Brain pericyte (primary cell): ENCODE measurements around the gene MAP4K3.
"Not testable (repeated sequence)": the region's sequence is repeated elsewhere in the genome, so short reads cannot be mapped to it uniquely, and the experiment has no call there.

Experiments used
- DNase-seq: peaks from one replicate; pipeline ENCODE4 v3.0.0-alpha.2; 2012; ENCODE audit warnings: low read depth, low spot score

The MAP4K3 gene

DNA sequence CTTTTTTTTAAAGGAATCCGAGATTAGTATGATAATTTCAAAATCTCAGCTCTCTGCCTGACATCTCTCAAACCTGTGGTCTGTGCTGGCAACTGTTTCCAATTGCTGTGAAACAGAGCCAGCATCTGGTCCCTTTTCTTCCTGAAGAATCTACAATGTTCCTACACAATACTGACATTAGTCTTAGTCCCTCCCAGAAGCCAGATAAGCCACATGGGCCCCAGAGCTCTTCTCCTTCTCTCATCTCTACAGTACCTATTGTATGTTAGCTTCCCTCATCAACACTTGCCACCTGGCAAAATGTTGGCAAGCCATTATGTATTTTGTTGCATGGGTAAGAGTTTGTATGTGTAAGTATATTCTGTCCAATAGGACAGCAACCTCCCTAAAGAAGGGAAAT lies 130.5 kb downstream of the MAP4K3 start:
- DNase-seq: no peak

- no peak for DNase-seq
These were observed 132.4 kb downstream of the MAP4K3 start for GRCh38 chr2:39304729-39305128.

DNA sequence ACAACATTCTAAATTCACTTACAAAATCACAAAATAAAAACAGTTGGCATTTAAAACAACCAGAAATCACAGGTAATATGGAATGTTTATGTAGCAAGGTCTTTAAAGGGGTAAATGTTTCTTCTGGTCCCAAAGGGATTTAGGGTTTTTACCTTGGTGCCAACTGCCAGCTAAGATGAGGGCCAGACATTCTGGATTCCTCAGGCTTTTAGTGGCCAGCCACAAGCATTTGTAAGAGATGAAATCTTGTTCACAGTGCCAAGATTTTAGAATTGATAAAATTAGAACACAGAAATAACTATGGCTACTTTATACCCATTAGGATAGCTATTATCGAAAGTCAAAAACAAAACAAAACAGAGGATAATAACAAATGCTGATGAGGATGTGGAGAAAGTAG lies 132.9 kb downstream of the MAP4K3 start:
- DNase-seq: no peak

DNA sequence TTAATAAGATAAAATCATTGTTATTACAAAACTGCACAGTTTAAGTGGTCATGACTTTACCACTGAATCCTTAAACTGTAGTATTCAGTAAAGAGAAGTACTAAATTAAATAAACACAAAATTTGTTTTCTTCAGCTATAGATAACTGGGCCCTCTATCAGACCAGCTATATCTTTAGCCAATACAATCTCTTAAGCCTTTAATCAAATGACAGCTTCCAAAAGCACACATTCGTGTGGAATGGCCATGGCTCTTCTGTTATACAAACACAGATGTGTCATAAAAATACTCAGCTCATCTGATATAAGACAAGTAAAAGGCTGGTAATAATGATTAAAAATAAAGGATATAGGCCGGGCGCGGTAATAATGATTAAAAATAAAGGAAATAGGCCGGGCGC lies 135.7 kb downstream of the MAP4K3 start:
- no peak for DNase-seq

DNA sequence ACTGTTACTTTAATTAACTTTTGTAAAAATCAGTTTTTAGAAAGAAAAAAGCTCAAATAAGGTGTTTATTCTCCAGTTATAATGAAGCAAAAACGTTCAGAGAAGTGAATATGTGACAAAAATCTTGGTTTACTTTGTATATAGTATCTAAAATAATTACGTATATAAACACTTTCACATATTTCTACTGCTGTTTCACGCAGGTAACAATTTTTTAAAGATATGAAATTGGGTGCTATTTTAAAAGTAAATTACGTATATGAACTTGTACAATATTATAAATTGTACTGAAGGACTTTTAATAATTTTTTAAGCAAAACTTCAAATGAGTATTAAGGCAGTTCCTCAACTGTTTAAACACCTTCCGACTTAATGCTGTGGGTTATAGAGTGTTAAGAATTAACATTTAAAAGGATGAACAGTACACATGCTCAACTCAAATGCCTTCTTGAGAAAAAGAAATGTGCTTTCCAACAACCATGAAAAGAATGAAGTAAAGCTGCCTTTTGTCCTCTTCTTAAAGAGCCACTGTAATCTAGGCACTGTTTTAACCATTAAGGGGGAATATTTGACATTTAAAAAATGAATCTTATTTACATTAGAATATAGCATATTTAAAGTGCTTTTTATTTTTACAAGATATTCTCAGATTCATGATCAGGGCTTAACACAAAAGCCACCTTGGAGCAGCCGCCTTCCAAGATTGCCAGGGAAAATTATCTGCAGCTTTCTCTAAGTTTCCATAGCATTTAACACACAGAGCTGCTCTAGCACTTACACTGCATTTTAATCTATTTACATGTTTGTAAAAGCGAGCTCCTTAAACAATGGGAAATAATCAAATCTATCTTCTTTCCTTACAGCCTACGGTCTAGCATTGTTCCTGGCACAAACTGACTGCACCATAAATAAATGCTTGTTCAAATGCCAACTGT lies 136.8 kb downstream of the MAP4K3 start:
- DNase-seq: no peak

DNA sequence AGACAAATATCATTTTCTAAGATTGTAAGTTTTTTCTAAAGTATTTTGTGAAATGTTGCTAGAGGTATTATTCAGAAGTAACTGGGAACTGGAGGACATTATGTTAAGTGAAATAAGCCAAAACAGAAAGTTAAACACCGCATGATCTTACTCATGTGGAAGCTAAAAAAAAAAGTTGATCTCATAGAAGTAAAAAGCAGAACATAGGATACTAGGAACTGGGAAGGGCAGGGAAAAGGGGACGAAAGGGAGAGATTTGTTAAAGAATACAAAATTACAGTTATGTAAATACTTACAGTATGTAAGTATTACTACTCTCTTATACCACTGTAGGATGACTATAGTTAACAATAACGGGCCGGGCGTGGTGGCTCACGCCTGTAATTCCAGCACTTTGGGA lies 146.7 kb downstream of the MAP4K3 start:
- no peak for DNase-seq

- no peak for DNase-seq
These were observed 147.5 kb downstream of the MAP4K3 start for GRCh38 chr2:39289609-39290008.

DNA sequence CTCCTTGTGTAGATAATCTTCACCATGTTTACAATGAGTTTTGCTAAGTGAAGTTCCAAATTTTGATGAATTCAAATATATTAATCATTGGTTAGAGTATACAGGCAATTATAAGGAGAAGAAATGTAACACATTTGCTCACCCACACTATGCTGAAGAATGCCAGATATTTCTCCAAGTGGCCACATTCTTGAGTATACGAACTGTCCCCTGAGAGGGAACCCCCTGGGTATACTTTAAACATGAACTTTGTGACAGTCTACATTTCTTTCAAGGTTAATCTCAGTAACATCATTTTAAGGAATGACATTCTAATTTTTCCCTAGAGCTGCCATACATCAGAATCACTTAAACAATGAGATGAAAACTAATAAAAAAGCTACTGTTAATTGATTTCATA lies 153.5 kb downstream of the MAP4K3 start:
- no peak for DNase-seq

DNA sequence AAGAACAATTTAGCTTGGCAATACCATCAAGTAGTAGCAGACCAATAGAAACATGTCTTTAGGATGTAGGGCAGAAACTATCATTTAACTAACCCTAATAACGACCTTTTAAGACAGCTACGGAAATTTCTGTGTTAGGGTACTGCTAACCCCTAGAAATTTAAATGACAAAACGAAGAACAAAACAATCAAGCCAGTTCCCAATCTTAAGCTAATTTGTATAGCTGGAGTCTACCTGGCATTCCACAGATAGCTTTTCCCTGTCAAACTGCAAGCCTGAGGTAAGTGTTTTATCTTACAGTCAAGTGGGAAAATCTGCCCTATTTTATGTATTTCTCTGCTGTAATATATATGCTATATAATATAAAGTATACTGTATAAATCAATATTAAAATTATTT lies 155.7 kb downstream of the MAP4K3 start:
- DNase-seq: no peak

GRCh38 chr2:39275016-39275415 lies 162.1 kb downstream of the MAP4K3 start:
- DNase-seq: no peak

GRCh38 chr2:39269941-39270340 lies 167.1 kb downstream of the MAP4K3 start:
- DNase-seq: no peak

GRCh38 chr2:39266916-39267434 lies 170.1 kb downstream of the MAP4K3 start:
- no peak for DNase-seq

DNA sequence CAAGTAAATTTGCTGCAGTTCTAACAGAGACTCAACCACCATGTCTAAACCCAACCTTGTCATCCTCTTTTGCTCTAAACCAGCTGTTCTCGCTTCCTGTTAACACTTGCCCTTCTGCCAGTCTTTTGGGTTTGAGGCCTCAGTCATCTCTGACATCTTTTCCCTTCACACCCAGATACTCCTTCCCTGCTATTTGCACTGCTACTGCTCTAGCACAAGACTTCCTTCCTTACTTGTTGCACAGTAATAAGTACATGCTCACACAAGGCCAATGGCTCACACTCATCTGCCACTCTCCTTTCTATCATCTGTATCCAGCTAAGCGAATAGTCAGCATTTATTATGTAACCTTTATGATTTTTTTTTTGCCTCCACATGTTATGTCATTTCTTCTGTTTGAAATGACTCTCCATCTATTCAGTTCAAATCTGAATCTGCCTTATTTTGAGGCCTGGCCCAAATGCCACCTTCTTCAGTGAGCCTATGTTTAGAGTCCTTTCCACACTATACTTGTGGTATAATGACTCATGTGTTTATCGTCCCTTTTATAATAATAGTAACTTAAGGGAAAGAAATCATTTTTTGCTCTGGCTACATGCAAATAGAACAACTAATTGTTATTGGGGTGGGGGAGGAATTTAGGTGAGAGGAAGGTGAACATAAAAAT lies 170.8 kb downstream of the MAP4K3 start:
- no peak for DNase-seq

DNA sequence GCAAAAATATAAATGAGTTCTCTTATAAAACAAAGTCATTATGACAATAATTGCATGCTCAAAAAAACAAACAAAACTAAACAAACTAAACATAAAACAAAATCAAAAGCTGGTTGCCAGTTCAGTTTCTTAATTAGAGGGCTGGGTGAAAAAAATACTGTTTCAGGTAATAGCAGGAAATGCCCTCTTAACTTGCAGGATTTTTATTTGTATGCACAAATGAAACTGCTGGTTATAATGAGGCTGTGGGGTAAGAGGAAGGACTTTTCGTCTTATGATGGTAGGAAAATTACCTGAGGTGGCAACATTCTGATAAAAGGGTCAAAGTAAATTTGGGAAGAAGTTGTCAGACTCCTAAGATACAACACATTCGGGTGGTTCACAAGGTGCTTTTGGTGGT lies 171.8 kb downstream of the MAP4K3 start:
- DNase-seq: no peak

GRCh38 chr2:39264733-39265132 lies 172.4 kb downstream of the MAP4K3 start:
- no peak for DNase-seq

GRCh38 chr2:39260087-39260486 lies 177.0 kb downstream of the MAP4K3 start:
- no peak for DNase-seq

- DNase-seq: no peak
These were observed 181.0 kb downstream of the MAP4K3 start for GRCh38 chr2:39256040-39256439.

DNA sequence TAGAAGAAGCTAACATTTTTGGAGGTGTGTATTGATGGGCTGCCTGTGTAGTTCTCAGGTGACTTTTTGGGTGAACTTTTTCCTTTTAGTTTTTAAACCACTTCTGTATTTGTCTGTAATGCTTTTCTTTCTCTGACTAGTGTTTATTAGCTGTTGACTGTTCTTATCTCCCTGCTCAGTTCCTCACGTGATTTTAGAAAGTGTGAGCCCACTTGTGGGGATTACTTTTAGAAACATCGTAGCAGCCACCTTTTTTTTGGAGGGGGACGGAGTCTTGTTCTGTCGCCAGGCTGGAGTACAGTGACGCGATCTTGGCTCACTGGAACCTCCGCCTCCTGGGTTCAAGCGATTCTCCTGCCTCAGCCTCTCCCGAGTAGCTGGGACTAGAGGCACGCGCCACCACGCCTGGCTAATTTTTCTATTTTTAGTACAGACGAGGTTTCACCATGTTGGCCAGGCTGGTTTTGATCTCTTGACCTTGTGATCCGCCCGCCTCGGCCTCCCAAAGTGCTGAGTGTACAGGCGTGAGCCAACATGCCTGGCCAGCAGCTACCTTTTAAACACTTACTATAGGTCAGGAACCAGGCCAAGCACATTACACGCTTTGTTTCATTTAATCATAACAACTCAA lies 184.1 kb downstream of the MAP4K3 start:
- no peak for DNase-seq

DNA sequence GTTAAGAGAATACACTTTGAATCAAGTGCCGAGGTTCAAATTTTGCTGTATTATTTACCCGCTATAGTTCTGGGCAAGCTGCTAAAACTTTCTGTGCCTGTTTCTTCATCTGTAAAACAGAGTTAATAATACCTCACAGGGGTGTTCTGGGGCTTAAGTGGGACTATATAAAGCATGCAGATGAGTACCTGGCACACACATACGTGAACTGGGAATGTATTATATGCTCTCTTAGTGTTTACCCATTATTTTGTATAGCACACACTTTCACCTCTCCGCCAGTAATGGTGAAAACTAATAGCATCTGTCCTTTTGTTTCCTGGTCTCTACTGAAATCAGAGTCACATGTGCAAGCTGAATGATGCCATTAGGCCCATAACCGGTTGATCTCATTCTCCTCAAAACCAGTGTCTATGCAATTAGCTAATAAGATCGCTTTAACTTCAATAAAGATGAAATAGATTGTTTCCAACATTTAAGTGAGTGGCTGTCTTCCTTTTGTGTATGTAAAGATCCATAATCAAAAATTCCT lies 189.5 kb downstream of the MAP4K3 start:
- no peak for DNase-seq

GRCh38 chr2:39246382-39246980 lies 190.6 kb downstream of the MAP4K3 start:
- no peak for DNase-seq

DNA sequence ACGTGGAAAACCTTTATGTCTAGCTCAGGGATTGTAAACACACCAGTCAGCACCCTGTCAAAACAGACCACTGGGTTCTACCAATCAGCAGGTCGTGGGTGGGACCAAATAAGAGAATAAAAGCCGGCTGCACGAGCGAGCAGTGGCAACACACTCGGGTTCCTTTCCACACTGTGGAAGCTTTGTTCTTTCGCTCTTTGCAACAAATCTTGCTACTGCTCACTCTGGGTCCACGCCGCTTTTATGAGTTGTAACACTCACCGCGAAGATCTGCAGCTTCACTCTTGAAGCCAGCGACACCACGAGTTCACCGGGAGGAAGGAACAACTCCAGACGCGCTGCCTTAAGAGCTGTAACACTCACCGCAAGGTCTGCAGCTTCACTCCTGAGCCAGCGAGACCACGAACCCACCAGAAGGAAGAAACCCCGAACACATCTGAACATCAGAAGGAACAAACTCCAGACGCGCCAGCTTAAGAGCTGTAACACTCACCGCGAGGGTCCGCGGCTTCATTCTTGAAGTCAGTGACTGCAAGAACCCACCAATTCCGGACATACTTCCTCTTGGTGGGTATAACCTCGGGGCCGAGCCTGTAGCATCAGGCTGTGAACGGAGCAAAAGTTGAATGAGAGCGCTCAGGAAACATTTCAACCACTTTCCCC lies 192.0 kb downstream of the MAP4K3 start:
- DNase-seq: not testable (repeated sequence)
